ENCODE results near the gene CEP72. TPM values are rescaled to one million over a fixed set of nuclear protein-coding genes. Genes with fewer than 3 reads are reported as not detected.
A peak's percentile ranks its signal among the peaks of the same experiment; 100 is the strongest.

The CEP72 gene
- total RNA-seq, 1 experiment from 2014 or later: 14.6 TPM

DNA sequence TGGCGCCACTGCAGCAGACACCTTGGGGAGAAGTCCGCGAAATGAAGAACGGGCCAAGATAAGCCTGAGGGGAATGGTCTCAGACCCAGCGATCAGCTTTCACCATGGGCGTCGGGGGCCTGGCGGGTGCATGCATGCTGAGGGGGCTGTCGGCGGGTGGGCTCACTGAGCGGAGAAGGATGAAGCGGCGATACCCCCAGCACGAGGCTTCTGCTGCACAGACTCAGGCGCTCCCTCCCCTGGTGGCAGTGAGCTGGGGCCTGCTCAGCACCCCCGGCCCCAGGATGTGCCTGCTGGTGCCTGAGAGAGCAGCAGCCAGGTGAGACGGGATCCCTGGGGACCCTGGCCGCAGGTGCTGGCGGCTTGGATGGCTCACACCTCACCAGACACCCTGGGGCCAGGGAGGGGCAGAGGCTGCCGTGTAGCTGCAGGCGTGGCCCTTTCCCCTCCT is 31.2 kb downstream of the CEP72 start:
- H3K9me3 ChIP-seq (ENCODE audit: low read length): peaks cover 9% of the 10 kb centered on the region
- peaks cover 33% of the 10 kb centered on the region for H3K4me1 ChIP-seq (ENCODE audit: low read length)
- peak; percentile 96 for DNase-seq
- peak overlapping the region; percentile 96 for H3K27ac ChIP-seq (ENCODE audit: low read length)
- H3K4me2 ChIP-seq (ENCODE audit: low read depth, low read length, poor library complexity, severe bottlenecking): peak overlapping the region; percentile 77
- H3K27me3 ChIP-seq (ENCODE audit: low read length): no peaks in the 10 kb centered on the region
- peak overlapping the region; percentile 58 for H3K4me3 ChIP-seq (ENCODE audit: low read length)
- H2AFZ ChIP-seq (ENCODE audit: low read length): no peak overlapping the region
- no peaks in the 10 kb centered on the region for H4K20me1 ChIP-seq (ENCODE audit: insufficient read depth, low read depth, low read length)
- H3K9me2 ChIP-seq (replicated peaks; ENCODE audit: insufficient read depth, low read length): no peaks in the 10 kb centered on the region
- H3K36me3 ChIP-seq (ENCODE audit: insufficient read depth, low read length): peaks cover 51% of the 10 kb centered on the region
- H3K9ac ChIP-seq (ENCODE audit: low read length): peak overlapping the region; percentile 65
- peaks cover 23% of the 10 kb centered on the region for H3K79me2 ChIP-seq (ENCODE audit: low read length)

DNA sequence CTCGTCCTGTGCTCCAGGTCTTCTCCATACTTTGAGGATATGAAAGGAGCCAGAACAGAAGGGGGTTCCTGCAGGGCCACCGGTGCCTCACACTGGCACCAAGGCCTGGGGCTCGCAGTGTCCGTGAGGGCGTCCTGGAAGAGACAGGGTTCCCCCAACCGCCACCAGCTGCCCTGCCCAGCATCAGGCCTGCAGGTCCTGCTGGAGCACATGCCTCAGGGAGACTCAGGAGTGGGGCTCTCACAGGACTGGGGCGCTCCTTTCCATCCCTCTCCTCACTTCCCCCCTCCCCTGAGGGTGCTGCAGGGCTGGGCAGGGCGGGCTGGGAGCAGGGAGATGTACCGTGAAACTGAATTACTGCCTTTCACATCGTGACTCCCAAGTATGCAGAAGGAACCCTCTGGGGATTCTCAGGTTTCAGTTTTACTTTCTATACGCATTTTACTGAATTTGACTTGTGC is 31.7 kb downstream of the CEP72 start:
- Histone ChIP-seq H2AFZ (ENCODE audit: low read length) (no peak overlapping the region), H3K9me3 (ENCODE audit: low read length) (peaks cover 9% of the 10 kb centered on the region), H4K20me1 (ENCODE audit: insufficient read depth, low read depth, low read length) (no peaks in the 10 kb centered on the region), H3K27ac (ENCODE audit: low read length) (peak overlapping the region; percentile 96), H3K9ac (ENCODE audit: low read length) (peak overlapping the region; percentile 65), H3K4me2 (ENCODE audit: low read depth, low read length, poor library complexity, severe bottlenecking) (peak overlapping the region; percentile 77), H3K27me3 (ENCODE audit: low read length) (no peaks in the 10 kb centered on the region), H3K36me3 (ENCODE audit: insufficient read depth, low read length) (peaks cover 52% of the 10 kb centered on the region), H3K4me1 (ENCODE audit: low read length) (peaks cover 33% of the 10 kb centered on the region), H3K9me2 (replicated peaks; ENCODE audit: insufficient read depth, low read length) (no peaks in the 10 kb centered on the region), H3K79me2 (ENCODE audit: low read length) (peaks cover 23% of the 10 kb centered on the region), H3K4me3 (ENCODE audit: low read length) (peak overlapping the region; percentile 58)
- DNase-seq: peak; percentile 91

DNA sequence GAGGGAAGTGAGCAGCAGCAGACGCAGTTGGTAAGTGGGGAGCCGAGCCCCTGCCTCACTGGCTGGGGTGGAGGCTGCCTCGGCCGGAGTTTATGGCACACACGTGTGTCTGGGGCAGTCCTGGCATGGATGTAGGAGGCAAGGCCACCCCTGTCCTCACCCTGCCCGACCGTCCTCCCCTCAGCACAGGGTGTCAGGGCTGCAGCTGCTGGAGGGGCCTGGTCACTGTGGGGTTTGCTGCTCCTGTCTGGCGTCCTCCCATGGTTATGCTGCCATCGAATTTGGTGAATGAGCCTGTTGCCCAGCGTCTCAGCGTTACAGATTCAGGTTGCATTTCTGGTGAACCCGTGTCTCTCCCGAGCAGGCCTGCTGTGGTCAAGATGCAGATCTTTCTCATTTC is 32.4 kb downstream of the CEP72 start:
- Histone ChIP-seq H3K9me2 (replicated peaks; ENCODE audit: insufficient read depth, low read length) (no peaks in the 10 kb centered on the region), H3K9me3 (ENCODE audit: low read length) (peaks cover 9% of the 10 kb centered on the region), H3K4me3 (ENCODE audit: low read length) (peak overlapping the region; percentile 58), H3K9ac (ENCODE audit: low read length) (peak overlapping the region; percentile 65), H3K79me2 (ENCODE audit: low read length) (peaks cover 23% of the 10 kb centered on the region), H3K27me3 (ENCODE audit: low read length) (no peaks in the 10 kb centered on the region), H4K20me1 (ENCODE audit: insufficient read depth, low read depth, low read length) (no peaks in the 10 kb centered on the region), H3K27ac (ENCODE audit: low read length) (peak overlapping the region; percentile 96), H3K4me2 (ENCODE audit: low read depth, low read length, poor library complexity, severe bottlenecking) (peak overlapping the region; percentile 77), H2AFZ (ENCODE audit: low read length) (no peak overlapping the region), H3K4me1 (ENCODE audit: low read length) (peaks cover 33% of the 10 kb centered on the region), H3K36me3 (ENCODE audit: insufficient read depth, low read length) (peaks cover 55% of the 10 kb centered on the region)
- no peak for DNase-seq

DNA sequence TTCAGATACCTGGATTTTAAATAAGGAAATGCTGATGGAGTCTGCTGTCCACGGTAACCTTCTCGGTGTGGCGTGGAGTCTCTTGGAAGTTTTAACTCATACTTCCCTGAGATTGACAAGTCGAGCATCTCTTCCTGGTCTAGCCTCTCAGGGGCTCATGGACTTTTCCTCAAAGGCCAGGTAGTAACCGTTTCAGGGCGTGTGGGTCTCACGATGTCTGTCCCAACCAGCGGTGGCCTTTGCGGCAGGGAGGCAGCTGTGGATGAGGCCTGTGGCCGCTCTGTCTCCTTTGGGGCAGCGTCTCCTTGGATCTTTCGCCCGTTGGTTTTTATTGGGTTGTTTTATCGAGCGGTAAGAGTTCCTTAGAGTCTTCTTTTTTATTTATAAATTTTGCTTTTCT is 32.8 kb downstream of the CEP72 start:
- no peaks in the 10 kb centered on the region for H4K20me1 ChIP-seq (ENCODE audit: insufficient read depth, low read depth, low read length)
- peaks cover 55% of the 10 kb centered on the region for H3K36me3 ChIP-seq (ENCODE audit: insufficient read depth, low read length)
- no peak overlapping the region for H2AFZ ChIP-seq (ENCODE audit: low read length)
- DNase-seq: no peak
- H3K9me3 ChIP-seq (ENCODE audit: low read length): peaks cover 9% of the 10 kb centered on the region
- peaks cover 23% of the 10 kb centered on the region for H3K79me2 ChIP-seq (ENCODE audit: low read length)
- H3K9me2 ChIP-seq (replicated peaks; ENCODE audit: insufficient read depth, low read length): no peaks in the 10 kb centered on the region
- peaks cover 33% of the 10 kb centered on the region for H3K4me1 ChIP-seq (ENCODE audit: low read length)
- H3K4me2 ChIP-seq (ENCODE audit: low read depth, low read length, poor library complexity, severe bottlenecking): peak overlapping the region; percentile 77
- peak overlapping the region; percentile 65 for H3K9ac ChIP-seq (ENCODE audit: low read length)
- H3K27me3 ChIP-seq (ENCODE audit: low read length): no peaks in the 10 kb centered on the region
- H3K4me3 ChIP-seq (ENCODE audit: low read length): peak overlapping the region; percentile 58; the same call in 1 of the 2 replicates
- peak overlapping the region; percentile 96 for H3K27ac ChIP-seq (ENCODE audit: low read length)

DNA sequence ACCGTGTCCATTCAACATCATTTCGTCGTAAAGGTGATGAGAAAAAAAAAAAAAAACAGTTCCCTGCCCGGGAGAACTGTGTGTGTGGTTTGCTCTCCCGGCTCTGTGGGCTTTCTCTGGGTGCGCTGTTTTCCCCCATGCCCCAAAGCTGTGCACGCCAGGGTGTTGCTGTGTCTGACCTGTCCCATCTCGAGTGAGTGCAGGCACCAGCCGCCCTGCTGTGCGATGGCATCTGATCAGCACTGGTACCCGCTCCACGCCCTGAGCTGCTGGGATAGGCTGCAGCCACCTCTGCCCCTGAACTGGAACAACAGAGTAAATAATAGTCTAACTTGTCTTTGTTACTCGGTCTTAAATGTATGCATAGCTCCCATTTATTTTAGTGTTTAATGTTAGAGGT is 33.3 kb downstream of the CEP72 start:
- no peak overlapping the region for H3K4me3 ChIP-seq (ENCODE audit: low read length)
- peaks cover 9% of the 10 kb centered on the region for H3K9me3 ChIP-seq (ENCODE audit: low read length)
- H3K36me3 ChIP-seq (ENCODE audit: insufficient read depth, low read length): peaks cover 53% of the 10 kb centered on the region
- H4K20me1 ChIP-seq (ENCODE audit: insufficient read depth, low read depth, low read length): no peaks in the 10 kb centered on the region
- no peak for DNase-seq
- peaks cover 23% of the 10 kb centered on the region for H3K79me2 ChIP-seq (ENCODE audit: low read length)
- no peaks in the 10 kb centered on the region for H3K9me2 ChIP-seq (replicated peaks; ENCODE audit: insufficient read depth, low read length)
- no peak overlapping the region for H3K9ac ChIP-seq (ENCODE audit: low read length)
- H2AFZ ChIP-seq (ENCODE audit: low read length): no peak overlapping the region
- H3K4me1 ChIP-seq (ENCODE audit: low read length): peaks cover 33% of the 10 kb centered on the region
- H3K27me3 ChIP-seq (ENCODE audit: low read length): no peaks in the 10 kb centered on the region
- H3K27ac ChIP-seq (ENCODE audit: low read length): peak overlapping the region; percentile 96
- H3K4me2 ChIP-seq (ENCODE audit: low read depth, low read length, poor library complexity, severe bottlenecking): no peak overlapping the region

DNA sequence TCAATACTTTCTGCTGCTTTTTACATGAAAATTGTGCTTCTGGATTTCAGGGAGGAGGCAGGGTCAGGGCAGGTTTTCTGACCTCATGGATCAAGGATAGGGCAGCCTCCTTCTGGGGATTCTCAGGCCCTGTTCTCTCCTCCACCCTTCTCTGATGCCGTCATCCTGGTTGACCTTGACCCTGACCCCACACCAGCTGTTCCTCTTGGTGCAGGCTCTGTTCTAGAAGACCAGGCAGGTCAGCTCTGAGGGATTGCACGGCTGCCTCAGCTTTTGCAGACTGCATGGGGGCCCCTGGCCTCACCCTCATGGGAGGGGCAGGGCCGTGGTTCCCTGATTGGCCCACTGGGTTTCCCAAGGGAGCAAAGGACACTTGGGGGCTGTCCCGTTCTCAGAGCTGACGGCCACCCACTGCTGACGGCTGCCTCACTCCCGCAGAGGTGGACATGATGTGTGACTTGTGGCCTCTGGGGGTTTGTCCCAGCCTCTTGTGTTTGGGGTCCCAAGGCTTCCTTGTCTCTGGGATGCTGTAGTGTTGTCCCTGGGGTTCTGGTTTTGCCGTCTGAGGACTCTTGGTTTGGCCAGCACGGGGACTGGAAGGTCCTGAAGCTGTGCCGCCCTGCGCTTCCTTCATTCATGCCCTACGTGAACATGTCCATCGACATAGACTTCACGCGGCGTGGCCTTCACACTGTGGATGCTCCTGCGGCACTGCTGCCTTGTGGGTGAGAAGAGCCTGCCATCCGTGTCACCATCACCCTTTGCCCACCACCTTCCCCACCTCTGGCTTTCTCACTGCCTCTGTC is 34.5 kb downstream of the CEP72 start:
- Histone ChIP-seq H3K36me3 (ENCODE audit: insufficient read depth, low read length) (peaks cover 49% of the 10 kb centered on the region), H3K4me3 (ENCODE audit: low read length) (no peak overlapping the region), H3K9me3 (ENCODE audit: low read length) (peaks cover 9% of the 10 kb centered on the region), H3K4me1 (ENCODE audit: low read length) (peaks cover 33% of the 10 kb centered on the region), H3K4me2 (ENCODE audit: low read depth, low read length, poor library complexity, severe bottlenecking) (no peak overlapping the region), H2AFZ (ENCODE audit: low read length) (no peak overlapping the region), H3K27me3 (ENCODE audit: low read length) (no peaks in the 10 kb centered on the region), H3K9me2 (replicated peaks; ENCODE audit: insufficient read depth, low read length) (no peaks in the 10 kb centered on the region), H3K79me2 (ENCODE audit: low read length) (peaks cover 23% of the 10 kb centered on the region), H3K27ac (ENCODE audit: low read length) (no peak overlapping the region), H3K9ac (ENCODE audit: low read length) (no peak overlapping the region), H4K20me1 (ENCODE audit: insufficient read depth, low read depth, low read length) (no peaks in the 10 kb centered on the region)
- no peak for DNase-seq

DNA sequence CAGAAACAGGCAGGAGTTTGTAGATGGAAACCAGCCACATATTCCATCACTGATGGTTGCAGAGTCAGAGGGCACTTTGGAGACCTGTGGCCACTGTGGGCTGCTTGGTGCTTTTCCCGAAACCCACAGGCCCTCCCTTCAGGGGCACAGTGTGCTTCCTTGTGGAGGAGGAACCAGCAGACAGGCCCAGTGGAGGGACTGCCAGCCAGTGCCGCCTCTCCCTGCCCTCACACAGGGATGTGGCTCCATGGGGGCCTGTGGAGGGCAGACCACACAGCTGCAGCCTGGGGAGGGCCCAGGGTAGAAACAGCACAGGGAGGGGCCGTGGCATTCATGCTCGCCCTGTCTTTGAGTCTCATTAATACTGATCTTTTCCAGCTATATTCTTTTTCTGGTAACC is 35.2 kb downstream of the CEP72 start:
- Histone ChIP-seq H3K4me1 (ENCODE audit: low read length) (peaks cover 32% of the 10 kb centered on the region), H3K9me3 (ENCODE audit: low read length) (peaks cover 9% of the 10 kb centered on the region), H4K20me1 (ENCODE audit: insufficient read depth, low read depth, low read length) (no peaks in the 10 kb centered on the region), H3K27ac (ENCODE audit: low read length) (no peak overlapping the region), H3K4me2 (ENCODE audit: low read depth, low read length, poor library complexity, severe bottlenecking) (no peak overlapping the region), H3K27me3 (ENCODE audit: low read length) (no peaks in the 10 kb centered on the region), H3K4me3 (ENCODE audit: low read length) (peak overlapping the region; percentile 12; the same call in 1 of the 2 replicates), H3K36me3 (ENCODE audit: insufficient read depth, low read length) (peaks cover 49% of the 10 kb centered on the region), H3K9me2 (replicated peaks; ENCODE audit: insufficient read depth, low read length) (no peaks in the 10 kb centered on the region), H3K79me2 (ENCODE audit: low read length) (peaks cover 23% of the 10 kb centered on the region), H3K9ac (ENCODE audit: low read length) (no peak overlapping the region), H2AFZ (ENCODE audit: low read length) (no peak overlapping the region)
- DNase-seq: no peak

DNA sequence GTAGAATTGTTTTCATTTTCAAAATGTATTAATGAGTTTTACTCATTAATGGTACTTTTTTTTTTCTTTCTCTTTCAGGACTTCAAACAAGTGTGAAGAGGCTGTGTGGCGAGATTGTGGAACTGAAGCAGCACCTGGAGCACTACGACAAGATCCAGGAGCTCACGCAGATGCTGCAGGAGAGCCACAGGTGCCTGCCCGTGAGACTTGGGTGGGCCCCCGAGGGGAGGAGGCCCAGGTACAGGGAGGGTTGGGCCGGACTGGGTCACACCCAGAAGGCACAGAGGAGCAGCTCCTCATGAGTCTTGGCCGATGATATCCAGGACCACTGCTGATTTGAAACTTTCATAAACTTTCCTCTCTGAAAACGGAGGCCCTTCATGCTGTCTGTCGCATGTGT is 35.6 kb downstream of the CEP72 start:
- no peaks in the 10 kb centered on the region for H4K20me1 ChIP-seq (ENCODE audit: insufficient read depth, low read depth, low read length)
- no peak overlapping the region for H3K27ac ChIP-seq (ENCODE audit: low read length)
- no peaks in the 10 kb centered on the region for H3K27me3 ChIP-seq (ENCODE audit: low read length)
- no peak for DNase-seq
- no peak overlapping the region for H3K9ac ChIP-seq (ENCODE audit: low read length)
- peaks cover 28% of the 10 kb centered on the region for H3K4me1 ChIP-seq (ENCODE audit: low read length)
- H3K4me2 ChIP-seq (ENCODE audit: low read depth, low read length, poor library complexity, severe bottlenecking): no peak overlapping the region
- no peak overlapping the region for H2AFZ ChIP-seq (ENCODE audit: low read length)
- H3K9me2 ChIP-seq (replicated peaks; ENCODE audit: insufficient read depth, low read length): no peaks in the 10 kb centered on the region
- peaks cover 9% of the 10 kb centered on the region for H3K9me3 ChIP-seq (ENCODE audit: low read length)
- H3K36me3 ChIP-seq (ENCODE audit: insufficient read depth, low read length): peaks cover 49% of the 10 kb centered on the region
- peak overlapping the region; percentile 12; the same call in 1 of the 2 replicates for H3K4me3 ChIP-seq (ENCODE audit: low read length)
- H3K79me2 ChIP-seq (ENCODE audit: low read length): peaks cover 23% of the 10 kb centered on the region
